Pancreas (tissue), 10 donors: ENCODE measurements around the gene EXTL2. TPM values are rescaled to one million over a fixed set of nuclear protein-coding genes. Genes with fewer than 3 reads are reported as not detected.
"Not testable (repeated sequence)": the region's sequence is repeated elsewhere in the genome, so short reads cannot be mapped to it uniquely, and the experiment has no call there.

Experiments
- ATAC-seq, 4 donors: fragments of 200-7000 bp; cut with Tn5 transposase; one replicate each; pipeline versions ENCODE4 v1.8.0 to v1.9.1; 2020; ENCODE audit warnings: mild to moderate bottlenecking in 4 of 4, moderate library complexity in 4 of 4
- DNase-seq, 6 donors: peaks; one replicate each; pipeline ENCODE4 v3.0.0-alpha.2; 2020
- FAIRE-seq: peaks from 2 replicates; lab custom pipeline; 2012; peaks lifted over from hg19 to GRCh38; lab: Jason Lieb, UNC
- H3K27ac ChIP-seq, 4 donors: fragments of 200-600 bp; sonication (generic); 1 replicate in 3 of 4; 2 replicates in 1 of 4; pipeline versions ENCODE4 v1.5.0 to v1.8.0; 2020
- H3K27me3 ChIP-seq, 4 donors: fragments of 200-600 bp; one replicate each; pipeline ENCODE4 v1.8.0; 2021
- H3K36me3 ChIP-seq, 3 donors: fragments of 200-600 bp; sonication (generic) in 1 of 3; one replicate each; pipeline versions ENCODE4 v1.5.0 to v1.8.0; 2020 to 2021
- H3K4me1 ChIP-seq, 3 donors: fragments of 200-600 bp; one replicate each; pipeline ENCODE4 v1.8.0; 2021
- H3K4me3 ChIP-seq, 4 donors: fragments of 200-600 bp; sonication (generic) in 2 of 4; one replicate each; pipeline versions ENCODE4 v1.5.0 to v1.8.0; 2020 to 2021
- H3K9me3 ChIP-seq, 4 donors: fragments of 200-600 bp; one replicate each; pipeline ENCODE4 v1.8.0; 2021
- CTCF ChIP-seq, 4 donors: fragments of 200-600 bp; sonication (generic) in 3 of 4; IDR thresholded peaks; one replicate each; pipeline versions ENCODE4 v1.5.0 to v1.8.0; 2021; ENCODE audit warnings: antibody characterized with exemption in 4 of 4
- WGBS, 2 donors: extraction: QIAGEN DNeasy Blood & Tissue Kit; methylation state at CpG; one replicate each; pipeline ENCODE4 v1.1.7; 2013; 5-methylcytosine and 5-hydroxymethylcytosine counted together
- intact Hi-C, 3 donors: fragments of 100-400 bp; cut with DNase I; formaldehyde crosslinking; loops; one replicate each; pipeline versions ENCODE4 v1.11.1 to v1.14.2; 2022
- polyA plus RNA-seq, 2 donors: library from polyadenylated mRNA; stranded (reverse); fragments of 200-250 nt; gene quantifications; one replicate each; pipeline ENCODE4 v1.2.3, GENCODE V29; 2013
- total RNA-seq, 6 donors: library from RNA; stranded (reverse); fragmentation: NEBNext Ultra II Directional in 4 of 6; extraction: Animal tissue kit (Norgen Biotek cat#: 25700) in 4 of 6; gene quantifications; one replicate each; pipeline versions ENCODE4 v1.2.1 to v1.2.4, GENCODE V29; 2021 to 2023
- donor health status: healthy with polysubstance abuse.
- donor health status: DM: no; HTN: no; CAD: no; lungs with moderate emphysema.
- donor health status: DM: no; HTN: no; CAD: no.
- donor health status: control.
- donor health status: control.
- donor health status: Bipolar disorder and iron deficiency.
- donor health status: DM: yes; HTN: yes; CAD: no.
- donor health status: DM: no; HTN: no; CAD: no.
- donor health status: DM: no; HTN: no; CAD: no.
- donor health status: DM: yes; HTN: yes; CAD: no.

Gene EXTL2
- total and polyA plus RNA-seq, 8 donors, result 3.6 to 8.8 (median 6.2) TPM

DNA sequence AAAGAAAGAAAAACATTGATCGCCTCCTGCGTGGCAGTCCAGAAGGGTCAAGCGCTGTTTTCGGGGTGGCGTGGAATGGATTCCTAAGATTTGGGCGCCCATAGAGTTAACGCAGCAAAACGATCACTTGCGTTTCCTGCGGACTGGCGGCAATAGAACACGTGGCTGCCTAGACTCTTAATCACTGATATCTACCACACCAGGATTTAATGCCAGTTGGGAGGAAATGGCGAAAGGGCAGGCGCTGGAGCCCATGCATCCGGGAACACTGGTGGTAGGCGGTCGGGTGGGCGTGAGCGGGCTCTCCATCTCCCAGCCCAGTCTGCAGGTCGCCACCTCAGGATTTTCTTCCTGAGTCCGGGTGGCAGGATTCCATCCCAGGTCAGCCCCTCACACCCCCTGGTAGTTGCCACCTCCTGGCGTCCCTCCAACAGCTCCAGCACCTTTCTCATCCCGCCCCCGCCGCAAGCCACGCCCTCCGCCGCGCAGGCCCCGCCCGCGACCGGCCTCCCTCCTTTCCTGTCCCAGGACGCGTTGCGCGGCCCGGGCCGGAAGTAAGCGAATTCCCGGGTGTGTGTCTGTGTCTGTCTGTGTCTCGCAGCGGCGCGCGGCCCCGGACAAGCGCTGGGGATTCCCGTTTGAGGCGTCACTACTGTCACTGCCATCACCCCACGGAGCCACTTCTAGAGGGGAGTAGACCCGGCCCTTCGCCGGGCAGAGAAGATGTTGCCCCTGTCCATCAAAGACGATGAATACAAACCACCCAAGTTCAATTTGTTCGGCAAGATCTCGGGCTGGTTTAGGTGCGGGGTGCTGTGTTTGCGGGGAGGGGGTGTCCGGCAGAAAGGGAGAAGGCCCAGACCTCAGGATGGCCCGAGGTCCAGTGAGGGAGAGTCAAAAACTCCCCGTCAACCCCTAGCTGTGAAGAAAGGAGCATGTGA is 1.2 kb upstream of the EXTL2 start, which contains the start of gene SLC30A7:
Gene SLC30A7 (plus strand): TSS at position 551 of the 941 bp plus-strand sequence. CDS start 173 bp downstream, at position 724.
- WGBS, 2 donors, result 0% methylated on average over 49 to 62 of the region's 62 CpGs
- peaks cover 6 to 11% (median 10%) of the 10 kb centered on the region in 3 donors for H3K4me1 ChIP-seq
- peaks cover 0 to 6% (median 0%) of the 10 kb centered on the region in 3 donors for H3K36me3 ChIP-seq
- H3K9me3 ChIP-seq, result no peaks in the 10 kb centered on the region
- no peaks in the 10 kb centered on the region for H3K27me3 ChIP-seq
- DNase-seq (peak; percentile 95 to 100 (median 98)), FAIRE-seq (no peak), ATAC-seq (peak; percentile 90 to 95 (median 90))
- peak within 1 kb of the TSS; percentile 84 to 96 (median 91) for H3K27ac ChIP-seq
- peak within 1 kb of the TSS; percentile 56 to 71 (median 64) for H3K4me3 ChIP-seq
- TF ChIP-seq CTCF (IDR thresholded peaks at IDR 0.05), result no peak
- intact Hi-C loops, result no loop called here

GRCh38 chr1:100893718-100894117 is 924 bp downstream of the EXTL2 start:
- no peak for DNase-seq
- no peak for ATAC-seq
- H3K4me3 ChIP-seq, result peak overlapping the region in 1 of 4 donors; percentile 69
- H3K4me1 ChIP-seq, result peaks cover 6 to 11% (median 10%) of the 10 kb centered on the region in 3 donors
- H3K36me3 ChIP-seq, result no peaks in the 10 kb centered on the region
- H3K9me3 ChIP-seq, result no peaks in the 10 kb centered on the region
- WGBS, 2 donors, result 26 to 37% methylated on average over 2 of the region's 2 CpGs
- H3K27ac ChIP-seq, result no peak overlapping the region
- intact Hi-C loops, result no loop called here
- no peak for TF ChIP-seq CTCF (IDR thresholded peaks at IDR 0.05)
- H3K27me3 ChIP-seq, result no peaks in the 10 kb centered on the region
- no peak for FAIRE-seq

GRCh38 chr1:100892554-100892953 is 2.1 kb downstream of the EXTL2 start:
- Histone ChIP-seq H3K4me3 (no peak overlapping the region), H3K4me1 (peaks cover 5 to 6% (median 5%) of the 10 kb centered on the region in 3 donors), H3K9me3 (no peaks in the 10 kb centered on the region), H3K27ac (no peak overlapping the region), H3K36me3 (no peaks in the 10 kb centered on the region), H3K27me3 (no peaks in the 10 kb centered on the region)
- WGBS, 2 donors, result 93 to 94% methylated on average over 3 of the region's 3 CpGs
- no peak for DNase-seq
- ATAC-seq, result no peak
- FAIRE-seq, result no peak
- intact Hi-C loops, result no loop called here
- no peak for TF ChIP-seq CTCF (IDR thresholded peaks at IDR 0.05)

DNA sequence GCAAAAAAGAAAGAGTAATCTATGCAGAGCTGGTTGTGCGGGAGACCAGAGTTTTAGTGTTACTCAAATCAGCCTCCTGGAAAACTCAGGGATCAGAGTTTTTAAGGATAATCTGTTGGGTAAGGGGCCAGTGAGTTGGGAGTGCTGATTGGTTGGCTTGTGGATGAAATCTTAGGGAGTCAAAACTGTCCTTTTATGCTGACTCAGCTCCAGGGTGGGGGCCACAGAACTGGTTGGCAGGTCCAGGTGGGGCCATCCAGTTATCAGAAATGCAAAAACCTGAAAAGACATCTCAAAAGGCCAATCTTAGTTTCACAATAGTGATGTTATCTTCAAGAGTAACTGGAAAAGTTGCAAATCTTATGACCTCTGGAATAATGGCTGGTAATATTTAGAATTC is 3.3 kb downstream of the EXTL2 start:
- 94 to 97% methylated on average over 1 of the region's 1 CpG for WGBS, 2 donors
- no peaks in the 10 kb centered on the region for H3K27me3 ChIP-seq
- H3K4me1 ChIP-seq, result peaks cover 0 to 6% (median 0%) of the 10 kb centered on the region in 3 donors
- no peaks in the 10 kb centered on the region for H3K9me3 ChIP-seq
- H3K4me3 ChIP-seq, result no peak overlapping the region
- ATAC-seq, result no peak
- FAIRE-seq, result no peak
- TF ChIP-seq CTCF (IDR thresholded peaks at IDR 0.05), result no peak
- DNase-seq, result no peak
- no peak overlapping the region for H3K27ac ChIP-seq
- H3K36me3 ChIP-seq, result no peaks in the 10 kb centered on the region
- intact Hi-C loops, result no loop called here

DNA sequence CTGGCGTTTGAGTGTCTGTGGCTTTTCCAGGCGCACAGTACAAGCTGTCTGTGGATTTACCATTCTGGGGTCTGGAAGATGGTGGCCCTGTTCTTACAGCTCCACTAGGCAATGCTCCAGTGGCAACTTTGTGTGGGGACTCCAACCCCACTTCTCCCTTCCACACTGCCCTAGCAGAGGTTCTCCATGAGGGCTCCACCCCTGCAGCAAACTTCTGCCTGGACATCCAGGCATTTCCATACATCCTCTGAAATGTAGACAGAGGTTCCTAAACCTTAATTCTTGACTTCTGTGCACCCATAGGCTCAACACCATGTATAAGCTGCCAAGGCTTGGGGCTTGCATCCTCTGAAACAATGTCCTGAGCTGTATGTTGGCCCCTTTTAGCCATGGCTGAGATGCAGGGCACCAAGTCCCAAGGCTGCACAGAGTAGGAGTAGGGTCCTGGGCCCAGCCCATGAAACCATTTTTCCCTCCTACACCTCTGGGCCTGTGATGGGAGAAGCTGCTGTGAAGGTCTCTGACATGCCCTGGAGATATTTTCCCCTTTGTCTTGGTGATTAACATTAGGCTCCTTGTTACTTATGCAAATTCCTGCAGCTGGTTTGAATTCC is 4.7 kb downstream of the EXTL2 start:
- DNase-seq, H3K4me3 ChIP-seq, H3K27ac ChIP-seq, H3K9me3 ChIP-seq, FAIRE-seq, H3K36me3 ChIP-seq, intact Hi-C loops, H3K4me1 ChIP-seq, H3K27me3 ChIP-seq, ATAC-seq: not testable (repeated sequence)
- WGBS, 2 donors, result 98 to 100% methylated on average over 2 of the region's 2 CpGs

DNA sequence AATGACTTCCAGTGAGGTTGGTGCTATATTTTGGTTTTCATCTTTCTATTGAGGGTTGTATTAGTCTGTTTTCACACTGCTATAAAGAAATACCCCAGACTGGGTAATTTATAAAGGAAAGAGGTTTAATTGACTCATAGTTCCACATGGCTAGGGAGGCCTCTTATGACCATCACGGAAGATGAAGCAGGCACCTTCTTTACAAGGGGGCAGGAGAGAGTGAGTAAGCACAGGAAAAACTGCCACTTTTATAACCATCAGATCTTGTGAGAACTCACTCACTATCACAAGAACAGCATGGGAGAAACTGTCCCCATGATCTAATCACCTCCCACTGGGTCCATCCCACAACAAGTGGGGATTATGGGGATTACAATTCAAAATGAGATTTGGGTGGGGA is 5.6 kb downstream of the EXTL2 start:
- H3K27ac ChIP-seq, H3K36me3 ChIP-seq, H3K27me3 ChIP-seq, FAIRE-seq, H3K4me1 ChIP-seq, H3K4me3 ChIP-seq, DNase-seq, H3K9me3 ChIP-seq, ATAC-seq, intact Hi-C loops: not testable (repeated sequence)
- 98 to 100% methylated on average over 1 of the region's 1 CpG for WGBS, 2 donors
